ENCODE measurements around the gene POLR1A.

POLR1A gene

GRCh38 chr2:86064006-86064405 lies 41.7 kb downstream of the POLR1A start:
- DNase-seq (ENCODE audit: low spot score): peak; percentile 70

GRCh38 chr2:86062043-86062442 lies 43.6 kb downstream of the POLR1A start:
- peak; percentile 60 for DNase-seq (ENCODE audit: low spot score)

GRCh38 chr2:86056590-86057331 lies 48.9 kb downstream of the POLR1A start:
- DNase-seq (ENCODE audit: low spot score): peak; percentile 18

- no peak for DNase-seq (ENCODE audit: low spot score)
Measured at GRCh38 chr2:86055314-86055713, 50.4 kb downstream of the POLR1A start.

- no peak for DNase-seq (ENCODE audit: low spot score)
Measured at GRCh38 chr2:86054535-86055082, 51.1 kb downstream of the POLR1A start.

GRCh38 chr2:86053166-86053565 lies 52.5 kb downstream of the POLR1A start:
- DNase-seq (ENCODE audit: low spot score): no peak

GRCh38 chr2:86052676-86053075 lies 53.0 kb downstream of the POLR1A start:
- DNase-seq (ENCODE audit: low spot score): no peak

- no peak for DNase-seq (ENCODE audit: low spot score)
Measured at GRCh38 chr2:86052265-86052664, 53.4 kb downstream of the POLR1A start.

- DNase-seq (ENCODE audit: low spot score): no peak
Measured at GRCh38 chr2:86050301-86050700, 55.4 kb downstream of the POLR1A start.

GRCh38 chr2:86049529-86049928 lies 56.2 kb downstream of the POLR1A start:
- no peak for DNase-seq (ENCODE audit: low spot score)

GRCh38 chr2:86048888-86049287 lies 56.8 kb downstream of the POLR1A start:
- DNase-seq (ENCODE audit: low spot score): no peak

GRCh38 chr2:86048383-86048701 lies 57.3 kb downstream of the POLR1A start:
- no peak for DNase-seq (ENCODE audit: low spot score)

- DNase-seq (ENCODE audit: low spot score): no peak
Measured at GRCh38 chr2:86047575-86048382, 57.9 kb downstream of the POLR1A start.

GRCh38 chr2:86045541-86045940 lies 60.1 kb downstream of the POLR1A start:
- no peak for DNase-seq (ENCODE audit: low spot score)

GRCh38 chr2:86044614-86045013 lies 61.1 kb downstream of the POLR1A start:
- DNase-seq (ENCODE audit: low spot score): no peak

- no peak for DNase-seq (ENCODE audit: low spot score)
Measured at GRCh38 chr2:86044045-86044444, 61.6 kb downstream of the POLR1A start.

GRCh38 chr2:86042256-86043168 lies 63.2 kb downstream of the POLR1A start:
- DNase-seq (ENCODE audit: low spot score): no peak

GRCh38 chr2:86039963-86040655 lies 65.6 kb downstream of the POLR1A start:
- DNase-seq (ENCODE audit: low spot score): no peak

GRCh38 chr2:86039178-86039962 lies 66.3 kb downstream of the POLR1A start:
- DNase-seq (ENCODE audit: low spot score): no peak

GRCh38 chr2:86038291-86039081 lies 67.2 kb downstream of the POLR1A start:
- DNase-seq (ENCODE audit: low spot score): peak; percentile 96
